ENCODE results near the gene MMRN2.
"Not testable (repeated sequence)": the region's sequence is repeated elsewhere in the genome, so short reads cannot be mapped to it uniquely, and the experiment has no call there.

- TF ChIP-seq CTCF (conservative IDR thresholded peaks at IDR 0.05; ENCODE audit: low read length); EZH2phosphoT487 (IDR thresholded peaks at IDR 0.05; ENCODE audit: borderline replicate concordance, low read depth, low read length): not testable (repeated sequence)
Measured at GRCh38 chr10:86981020-86981419, 23.6 kb upstream of the MMRN2 start.

Data from OCI-LY7 (cell line).